GM18868 (cell line): Measurements from ENCODE around the gene ANKLE1.
"Not testable (repeated sequence)": the region's sequence is repeated elsewhere in the genome, so short reads cannot be mapped to it uniquely, and the experiment has no call there.

Experiments
- ATAC-seq: cut with Tn5 transposase; IDR thresholded peaks from one replicate; pipeline ENCODE4 v1.9.1; 2021; ENCODE audit warnings: mild to moderate bottlenecking, moderate library complexity; ENCODE audit not compliant: unreplicated experiment

The ANKLE1 gene

GRCh38 chr19:17279436-17279835 lies 2.3 kb upstream of the ANKLE1 start:
- ATAC-seq, result no peak

- ATAC-seq, result no peak
Measured at GRCh38 chr19:17282488-17283125, 906 bp downstream of the ANKLE1 start.

GRCh38 chr19:17283504-17283996 lies 1.8 kb downstream of the ANKLE1 start:
- no peak for ATAC-seq

GRCh38 chr19:17285415-17286135 lies 3.9 kb downstream of the ANKLE1 start:
- no peak for ATAC-seq

GRCh38 chr19:17286263-17286662 lies 4.6 kb downstream of the ANKLE1 start:
- no peak for ATAC-seq

GRCh38 chr19:17286752-17287151 lies 5.1 kb downstream of the ANKLE1 start:
- no peak for ATAC-seq

GRCh38 chr19:17289489-17289888 lies 7.8 kb downstream of the ANKLE1 start:
- ATAC-seq, result no peak

GRCh38 chr19:17292301-17293074 lies 10.8 kb downstream of the ANKLE1 start:
- peak; percentile 86 for ATAC-seq

- ATAC-seq, result no peak
Measured at GRCh38 chr19:17293605-17294004, 11.9 kb downstream of the ANKLE1 start.

GRCh38 chr19:17294051-17294891 lies 12.6 kb downstream of the ANKLE1 start:
- no peak for ATAC-seq

- not testable (repeated sequence) for ATAC-seq
Measured at GRCh38 chr19:17295551-17295950, 13.8 kb downstream of the ANKLE1 start.

GRCh38 chr19:17296273-17296672 lies 14.6 kb downstream of the ANKLE1 start:
- no peak for ATAC-seq

- ATAC-seq, result no peak
Measured at GRCh38 chr19:17296976-17297375, 15.3 kb downstream of the ANKLE1 start.

- no peak for ATAC-seq
Measured at GRCh38 chr19:17300992-17301619, 19.4 kb downstream of the ANKLE1 start.

- no peak for ATAC-seq
Measured at GRCh38 chr19:17302391-17303166, 20.9 kb downstream of the ANKLE1 start.

GRCh38 chr19:17303167-17303939 lies 21.7 kb downstream of the ANKLE1 start, which contains the start of gene ABHD8:
ABHD8 (minus strand) TSS chr19:17303425; CDS start chr19:17301616, 1,809 bp downstream.
- peak; percentile 62 for ATAC-seq

- no peak for ATAC-seq
Measured at GRCh38 chr19:17303940-17304267, 22.2 kb downstream of the ANKLE1 start.

- ATAC-seq, result no peak
Measured at GRCh38 chr19:17304386-17305215, 22.9 kb downstream of the ANKLE1 start.
